Vagina (tissue), 2 donors: ENCODE data around the gene FIGN.

Source experiments
- POLR2A ChIP-seq, 2 donors: fragments of 450-650 bp; IDR thresholded peaks; one replicate each; pipeline ENCODE4 v1.6.1; 2017; ENCODE audit warnings: antibody characterized with exemption in 2 of 2, mild to moderate bottlenecking in 2 of 2, moderate library complexity in 2 of 2
- TF ChIP-seq, protein P1 (sequence below), 3 experiments: fragments of 450-650 bp in 2 of 3; fragments of 200-600 bp in 1 of 3; sonication (generic) in 1 of 3; IDR thresholded peaks; one replicate each; pipeline ENCODE4 v1.5.1; 2017 to 2019; ENCODE audit warnings: antibody characterized with exemption in 3 of 3, mild to moderate bottlenecking in 2 of 3, moderate library complexity in 2 of 3

DNA sequence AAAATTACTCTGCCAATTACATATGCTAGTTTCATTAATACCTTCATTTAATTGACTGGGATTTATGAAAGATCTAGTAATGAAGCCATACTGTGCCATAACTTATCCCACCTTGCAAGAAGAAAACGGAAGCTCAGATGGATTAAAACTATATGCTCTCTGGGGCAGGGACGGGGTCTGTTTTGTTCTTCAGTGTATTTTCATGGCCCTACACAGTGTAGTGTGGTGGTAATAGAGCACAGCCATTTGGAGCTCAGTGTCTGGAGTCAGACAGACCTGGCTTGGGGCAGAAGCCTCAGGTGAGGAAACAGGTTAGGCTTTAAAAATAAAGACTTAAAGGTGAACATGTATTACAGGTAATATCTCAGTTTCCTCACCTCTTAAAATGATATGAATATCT, 62.3 kb downstream of the FIGN start:
- TF ChIP-seq, protein P1, sequence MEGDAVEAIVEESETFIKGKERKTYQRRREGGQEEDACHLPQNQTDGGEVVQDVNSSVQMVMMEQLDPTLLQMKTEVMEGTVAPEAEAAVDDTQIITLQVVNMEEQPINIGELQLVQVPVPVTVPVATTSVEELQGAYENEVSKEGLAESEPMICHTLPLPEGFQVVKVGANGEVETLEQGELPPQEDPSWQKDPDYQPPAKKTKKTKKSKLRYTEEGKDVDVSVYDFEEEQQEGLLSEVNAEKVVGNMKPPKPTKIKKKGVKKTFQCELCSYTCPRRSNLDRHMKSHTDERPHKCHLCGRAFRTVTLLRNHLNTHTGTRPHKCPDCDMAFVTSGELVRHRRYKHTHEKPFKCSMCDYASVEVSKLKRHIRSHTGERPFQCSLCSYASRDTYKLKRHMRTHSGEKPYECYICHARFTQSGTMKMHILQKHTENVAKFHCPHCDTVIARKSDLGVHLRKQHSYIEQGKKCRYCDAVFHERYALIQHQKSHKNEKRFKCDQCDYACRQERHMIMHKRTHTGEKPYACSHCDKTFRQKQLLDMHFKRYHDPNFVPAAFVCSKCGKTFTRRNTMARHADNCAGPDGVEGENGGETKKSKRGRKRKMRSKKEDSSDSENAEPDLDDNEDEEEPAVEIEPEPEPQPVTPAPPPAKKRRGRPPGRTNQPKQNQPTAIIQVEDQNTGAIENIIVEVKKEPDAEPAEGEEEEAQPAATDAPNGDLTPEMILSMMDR (IDR thresholded peaks at IDR 0.05) = no peak
- TF ChIP-seq POLR2A (IDR thresholded peaks at IDR 0.05) = no peak
